ENCODE measurements around the gene TFDP1.
"Not testable (repeated sequence)": the region's sequence is repeated elsewhere in the genome, so short reads cannot be mapped to it uniquely, and the experiment has no call there.

The TFDP1 gene

DNA sequence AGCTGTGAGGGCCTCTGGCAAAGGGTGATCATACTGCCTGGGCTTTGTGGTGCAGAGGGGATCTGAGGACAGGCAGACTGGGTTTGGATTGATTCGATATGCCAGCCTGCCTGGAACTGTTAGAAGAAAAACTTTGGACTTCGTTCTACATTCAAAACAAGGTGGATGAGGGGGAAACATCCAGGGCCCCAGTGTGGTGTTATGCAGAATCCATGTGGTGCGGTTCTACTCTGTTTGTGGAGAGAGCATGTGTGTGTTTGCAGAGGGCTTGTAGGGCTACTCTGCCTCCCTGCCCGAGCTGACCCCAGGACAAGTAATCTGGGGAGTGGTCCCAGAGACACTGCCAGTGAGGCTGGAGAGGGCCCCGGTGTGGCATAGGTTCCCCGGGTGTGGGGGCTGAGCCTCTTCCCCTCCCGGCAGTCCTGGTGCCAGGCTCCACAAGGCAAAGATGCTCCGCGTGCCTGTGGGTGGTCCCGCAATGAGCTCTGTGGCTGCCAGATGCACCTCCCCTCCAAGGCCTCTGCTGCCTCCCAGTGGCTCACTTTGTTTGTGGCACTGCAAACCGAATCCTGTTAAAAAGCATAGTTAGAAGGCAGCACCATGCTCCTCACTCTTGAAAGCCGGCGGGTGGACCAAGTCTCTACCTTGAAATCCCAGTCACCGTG lies 22.3 kb upstream of the TFDP1 start:
- no peaks in the 10 kb centered on the region for H3K36me3 ChIP-seq (ENCODE audit: insufficient read depth, low read length)
- H3K4me1 ChIP-seq (ENCODE audit: control insufficient read depth, insufficient read depth, low read length) = peaks cover 4% of the 10 kb centered on the region
- no peak overlapping the region for H3K9ac ChIP-seq (ENCODE audit: low read depth, low read length)
- H3K4me3 ChIP-seq (ENCODE audit: low read length) = no peak overlapping the region
- no peaks in the 10 kb centered on the region for H3K27me3 ChIP-seq (ENCODE audit: control insufficient read depth, insufficient read depth, low read length)
- peak overlapping the region; percentile 34 for H3K4me2 ChIP-seq (ENCODE audit: low read length)
- H3K9me3 ChIP-seq (replicated peaks; ENCODE audit: low read length) = no peaks in the 10 kb centered on the region

DNA sequence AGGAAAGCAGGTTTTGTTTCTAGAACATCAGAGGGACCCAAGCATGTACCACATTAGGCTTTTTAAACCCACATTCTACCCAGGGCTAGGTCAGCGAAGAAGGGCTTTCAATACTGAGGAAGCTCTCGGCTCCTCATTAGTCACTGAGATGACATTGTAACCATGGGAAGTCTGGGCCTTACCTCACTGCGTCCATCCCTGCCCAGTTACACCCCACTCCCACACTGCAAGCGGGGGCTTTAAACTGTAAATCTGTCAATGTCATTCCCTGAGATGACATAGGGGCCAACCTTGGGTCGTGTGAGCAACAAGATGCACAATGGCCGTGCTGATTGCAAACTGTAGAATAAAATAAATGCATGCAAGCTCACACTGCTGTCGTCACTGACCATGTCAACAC lies 21.7 kb upstream of the TFDP1 start:
- H3K36me3 ChIP-seq (ENCODE audit: insufficient read depth, low read length) = no peaks in the 10 kb centered on the region
- H3K4me3 ChIP-seq (ENCODE audit: low read length) = no peak overlapping the region
- no peaks in the 10 kb centered on the region for H3K9me3 ChIP-seq (replicated peaks; ENCODE audit: low read length)
- H3K4me1 ChIP-seq (ENCODE audit: control insufficient read depth, insufficient read depth, low read length) = peaks cover 4% of the 10 kb centered on the region
- H3K4me2 ChIP-seq (ENCODE audit: low read length) = peak overlapping the region; percentile 34
- H3K9ac ChIP-seq (ENCODE audit: low read depth, low read length) = no peak overlapping the region
- H3K27me3 ChIP-seq (ENCODE audit: control insufficient read depth, insufficient read depth, low read length) = no peaks in the 10 kb centered on the region

DNA sequence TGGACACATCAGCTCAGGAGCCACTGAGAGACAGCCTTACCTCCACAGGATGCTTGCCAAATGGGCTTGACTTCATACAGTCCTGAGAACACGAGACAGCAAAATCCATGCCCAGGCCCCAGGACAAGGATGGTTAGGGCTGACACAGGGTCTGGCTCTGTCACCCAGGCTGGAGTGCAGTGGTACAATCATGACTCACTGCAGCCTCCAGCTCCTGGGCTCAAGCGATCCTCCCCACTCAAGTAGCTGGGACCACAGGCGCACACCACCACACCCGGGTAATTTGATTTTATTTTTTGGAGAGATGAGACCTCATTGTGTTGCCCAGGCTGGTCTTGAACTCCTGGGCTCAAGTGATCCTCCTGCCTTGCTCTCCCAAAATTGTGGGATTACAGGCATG lies 21.0 kb upstream of the TFDP1 start:
- H3K4me1 ChIP-seq (ENCODE audit: control insufficient read depth, insufficient read depth, low read length); H3K36me3 ChIP-seq (ENCODE audit: insufficient read depth, low read length); H3K9ac ChIP-seq (ENCODE audit: low read depth, low read length); H3K9me3 ChIP-seq (replicated peaks; ENCODE audit: low read length); H3K4me2 ChIP-seq (ENCODE audit: low read length); H3K4me3 ChIP-seq (ENCODE audit: low read length); H3K27me3 ChIP-seq (ENCODE audit: control insufficient read depth, insufficient read depth, low read length): not testable (repeated sequence)

DNA sequence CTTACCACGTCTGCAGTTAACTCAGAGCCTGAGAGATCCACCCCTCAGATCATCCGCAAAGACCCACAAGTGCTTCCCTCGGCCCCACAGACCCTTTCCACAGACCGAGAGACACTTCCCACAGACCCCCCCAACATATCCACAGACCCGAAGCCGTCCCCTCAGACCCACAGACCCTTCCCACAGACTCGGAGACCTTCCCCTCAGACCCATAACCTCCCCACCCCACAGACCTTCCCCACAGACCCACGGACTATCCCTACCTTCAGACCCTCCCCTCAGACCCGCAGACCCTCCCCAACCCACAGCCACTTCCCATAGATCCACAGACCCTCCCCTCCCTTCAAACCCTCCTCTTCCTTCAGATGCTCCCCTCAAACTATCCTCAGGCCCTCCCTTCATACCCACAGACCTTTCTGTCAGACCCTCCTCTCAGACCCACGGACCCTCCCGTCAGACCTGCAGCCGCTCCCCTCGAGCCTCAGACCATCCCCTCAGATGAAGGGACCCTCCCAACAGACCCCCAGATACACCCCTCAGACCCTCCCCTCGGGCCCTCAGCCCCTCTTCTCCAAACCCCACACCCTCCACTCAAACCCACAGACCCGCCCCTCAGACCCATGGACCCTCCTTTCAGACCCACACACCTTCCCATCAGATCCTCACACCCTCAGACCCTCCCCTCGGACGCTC lies 20.1 kb upstream of the TFDP1 start:
- no peaks in the 10 kb centered on the region for H3K36me3 ChIP-seq (ENCODE audit: insufficient read depth, low read length)
- no peak overlapping the region for H3K4me3 ChIP-seq (ENCODE audit: low read length)
- no peaks in the 10 kb centered on the region for H3K27me3 ChIP-seq (ENCODE audit: control insufficient read depth, insufficient read depth, low read length)
- H3K9ac ChIP-seq (ENCODE audit: low read depth, low read length) = no peak overlapping the region
- no peaks in the 10 kb centered on the region for H3K9me3 ChIP-seq (replicated peaks; ENCODE audit: low read length)
- H3K4me1 ChIP-seq (ENCODE audit: control insufficient read depth, insufficient read depth, low read length) = peaks cover 4% of the 10 kb centered on the region
- no peak overlapping the region for H3K4me2 ChIP-seq (ENCODE audit: low read length)

DNA sequence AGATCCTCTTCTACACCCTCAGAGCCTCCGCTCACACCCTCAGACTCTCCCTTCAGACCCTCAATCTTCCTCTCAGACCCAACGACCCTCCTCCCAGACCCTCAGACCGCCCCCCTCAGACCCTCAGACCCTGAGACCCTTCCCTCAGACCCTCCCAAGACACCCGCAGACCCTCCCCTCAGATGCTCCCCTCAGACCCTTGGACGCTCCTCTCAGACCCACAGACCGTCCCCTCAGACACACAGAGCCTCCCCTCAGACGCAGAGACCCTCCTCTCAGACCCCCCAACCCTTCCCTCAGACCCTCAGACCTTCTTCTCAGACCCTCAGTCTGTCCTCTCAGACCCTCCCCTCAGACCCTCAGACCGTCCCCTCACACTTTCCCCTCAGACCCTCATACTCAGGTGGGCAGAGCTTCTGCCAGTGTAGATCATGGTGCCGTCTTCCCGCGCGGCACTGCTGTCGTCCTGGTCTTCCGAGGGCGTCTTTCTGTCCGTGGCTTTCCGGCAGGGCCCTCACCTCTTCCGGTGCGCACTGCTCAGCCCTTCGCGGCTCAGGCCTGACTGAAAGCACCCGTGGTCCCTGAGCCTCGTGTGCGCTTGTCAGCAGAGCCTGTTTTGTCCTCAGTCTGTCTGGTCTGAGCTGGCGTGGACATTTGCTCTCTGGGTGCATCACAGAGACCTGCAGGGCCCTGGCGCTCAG lies 18.9 kb upstream of the TFDP1 start:
- peaks cover 4% of the 10 kb centered on the region for H3K4me1 ChIP-seq (ENCODE audit: control insufficient read depth, insufficient read depth, low read length)
- H3K9ac ChIP-seq (ENCODE audit: low read depth, low read length) = no peak overlapping the region
- H3K4me3 ChIP-seq (ENCODE audit: low read length) = no peak overlapping the region
- H3K27me3 ChIP-seq (ENCODE audit: control insufficient read depth, insufficient read depth, low read length) = no peaks in the 10 kb centered on the region
- H3K4me2 ChIP-seq (ENCODE audit: low read length) = no peak overlapping the region
- no peaks in the 10 kb centered on the region for H3K36me3 ChIP-seq (ENCODE audit: insufficient read depth, low read length)
- H3K9me3 ChIP-seq (replicated peaks; ENCODE audit: low read length) = no peaks in the 10 kb centered on the region

DNA sequence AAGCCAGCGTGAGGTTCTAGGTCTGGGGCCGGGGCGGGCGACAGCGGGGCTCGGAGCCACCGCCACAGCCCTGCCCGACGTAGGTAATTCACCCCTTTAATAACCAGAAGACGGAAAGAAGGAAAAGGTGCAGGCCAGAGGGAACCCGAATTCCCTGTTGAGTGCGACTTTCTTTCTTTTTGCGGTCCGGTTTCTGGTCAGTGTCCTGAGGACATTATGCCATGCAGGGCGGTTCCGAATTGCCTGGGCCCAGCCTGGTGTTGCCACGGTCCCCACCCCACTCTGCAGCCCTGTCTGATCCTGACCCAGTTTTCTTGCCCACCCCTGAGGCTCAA lies 18.4 kb upstream of the TFDP1 start:
- no peak overlapping the region for H3K4me2 ChIP-seq (ENCODE audit: low read length)
- no peaks in the 10 kb centered on the region for H3K36me3 ChIP-seq (ENCODE audit: insufficient read depth, low read length)
- peaks cover 4% of the 10 kb centered on the region for H3K4me1 ChIP-seq (ENCODE audit: control insufficient read depth, insufficient read depth, low read length)
- no peak overlapping the region for H3K4me3 ChIP-seq (ENCODE audit: low read length)
- H3K27me3 ChIP-seq (ENCODE audit: control insufficient read depth, insufficient read depth, low read length) = no peaks in the 10 kb centered on the region
- no peak overlapping the region for H3K9ac ChIP-seq (ENCODE audit: low read depth, low read length)
- H3K9me3 ChIP-seq (replicated peaks; ENCODE audit: low read length) = no peaks in the 10 kb centered on the region

DNA sequence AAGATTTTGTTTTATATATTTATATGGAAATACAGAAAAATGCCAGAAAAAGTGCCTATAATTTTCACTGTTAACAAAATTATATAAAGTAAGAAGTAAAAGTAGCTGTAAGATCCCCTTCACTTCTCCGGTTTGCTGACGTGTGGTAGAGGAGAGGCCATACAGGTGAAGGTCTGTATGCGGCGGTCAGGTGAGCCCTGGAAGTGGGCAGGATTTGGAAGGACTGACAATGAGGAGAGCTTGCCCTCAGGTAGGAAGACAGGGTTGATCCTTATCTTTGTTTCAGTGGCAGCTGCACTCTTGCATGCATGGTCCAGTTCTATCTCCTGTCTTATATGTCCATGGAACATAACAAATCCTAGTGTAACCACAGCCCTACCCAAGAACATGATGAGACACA lies 16.9 kb upstream of the TFDP1 start:
- H3K4me2 ChIP-seq (ENCODE audit: low read length) = no peak overlapping the region
- no peaks in the 10 kb centered on the region for H3K4me1 ChIP-seq (ENCODE audit: control insufficient read depth, insufficient read depth, low read length)
- no peak overlapping the region for H3K4me3 ChIP-seq (ENCODE audit: low read length)
- H3K9me3 ChIP-seq (replicated peaks; ENCODE audit: low read length) = no peaks in the 10 kb centered on the region
- H3K9ac ChIP-seq (ENCODE audit: low read depth, low read length) = no peak overlapping the region
- no peaks in the 10 kb centered on the region for H3K36me3 ChIP-seq (ENCODE audit: insufficient read depth, low read length)
- no peaks in the 10 kb centered on the region for H3K27me3 ChIP-seq (ENCODE audit: control insufficient read depth, insufficient read depth, low read length)

DNA sequence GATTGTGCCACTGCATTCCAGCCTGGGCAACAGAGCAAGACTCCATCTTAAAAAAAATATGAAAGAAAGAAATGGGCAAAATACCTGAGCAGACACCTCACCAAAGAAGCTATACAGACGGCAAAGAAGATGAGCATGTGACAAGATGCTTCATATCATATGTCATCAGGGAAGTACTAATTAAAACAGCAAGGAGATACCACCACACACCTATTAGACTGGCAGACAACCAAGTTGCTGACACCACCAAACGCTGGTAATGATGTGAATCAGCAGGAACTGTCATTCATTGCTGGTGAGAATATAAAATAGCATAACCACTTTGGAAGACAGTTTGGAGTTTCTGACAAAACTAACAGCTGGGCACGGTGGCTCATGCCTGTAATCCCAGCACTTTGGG lies 11.5 kb upstream of the TFDP1 start:
- Histone ChIP-seq H3K9me3 (replicated peaks; ENCODE audit: low read length) (peaks cover 5% of the 10 kb centered on the region), H3K36me3 (ENCODE audit: insufficient read depth, low read length) (no peaks in the 10 kb centered on the region), H3K9ac (ENCODE audit: low read depth, low read length) (no peak overlapping the region), H3K4me3 (ENCODE audit: low read length) (no peak overlapping the region), H3K4me1 (ENCODE audit: control insufficient read depth, insufficient read depth, low read length) (no peaks in the 10 kb centered on the region), H3K27me3 (ENCODE audit: control insufficient read depth, insufficient read depth, low read length) (no peaks in the 10 kb centered on the region), H3K4me2 (ENCODE audit: low read length) (no peak overlapping the region)

DNA sequence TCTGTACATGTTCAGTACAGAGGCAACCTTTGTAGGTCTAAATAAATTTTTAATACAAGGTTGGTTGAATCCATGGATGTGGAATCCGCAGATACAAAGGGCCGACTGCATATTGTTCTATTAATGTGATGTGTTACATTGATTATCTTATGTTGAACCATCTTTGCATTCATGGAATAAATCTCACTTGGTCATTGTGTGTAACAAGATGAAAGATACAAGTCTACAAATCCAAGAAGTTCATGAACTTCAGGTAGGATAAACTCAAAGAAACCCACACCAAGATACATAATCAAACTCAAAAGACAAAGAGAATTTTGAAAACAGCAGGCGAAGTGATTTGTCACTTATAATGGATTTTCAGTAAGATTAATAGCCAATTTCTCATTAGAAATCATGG lies 8.0 kb upstream of the TFDP1 start:
- Histone ChIP-seq H3K4me1 (ENCODE audit: control insufficient read depth, insufficient read depth, low read length) (no peaks in the 10 kb centered on the region), H3K4me3 (ENCODE audit: low read length) (no peak overlapping the region), H3K27me3 (ENCODE audit: control insufficient read depth, insufficient read depth, low read length) (peaks cover 5% of the 10 kb centered on the region), H3K9me3 (replicated peaks; ENCODE audit: low read length) (peaks cover 5% of the 10 kb centered on the region), H3K4me2 (ENCODE audit: low read length) (no peak overlapping the region), H3K9ac (ENCODE audit: low read depth, low read length) (no peak overlapping the region), H3K36me3 (ENCODE audit: insufficient read depth, low read length) (no peaks in the 10 kb centered on the region)

DNA sequence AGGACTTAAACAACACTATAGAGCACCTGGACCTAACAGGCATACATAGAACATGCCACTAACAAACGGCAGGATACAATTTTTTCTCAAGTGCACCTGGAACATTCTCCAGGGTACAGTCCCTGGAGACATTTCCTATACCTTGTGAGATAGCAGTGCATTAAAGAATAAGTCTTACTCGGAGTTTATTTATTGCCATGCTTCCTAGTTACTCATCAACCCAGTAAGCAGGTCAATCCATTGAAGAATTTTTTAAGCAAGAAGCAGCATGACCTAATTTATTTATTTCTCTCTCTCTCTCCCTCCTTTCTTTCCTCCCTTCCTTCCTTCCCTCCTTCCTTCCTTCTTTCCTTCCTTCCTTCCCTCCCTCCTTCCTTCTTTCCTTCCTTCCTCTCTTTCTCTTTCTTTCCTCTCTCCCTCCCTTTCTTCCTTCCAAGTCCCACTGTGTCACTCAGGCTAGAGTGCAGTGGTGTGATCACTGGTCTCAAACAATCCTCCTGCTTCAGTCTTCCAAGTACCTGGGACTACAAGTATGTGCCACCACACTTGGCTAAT lies 6.6 kb upstream of the TFDP1 start:
- Histone ChIP-seq H3K4me3 (ENCODE audit: low read length) (no peak overlapping the region), H3K4me1 (ENCODE audit: control insufficient read depth, insufficient read depth, low read length) (no peaks in the 10 kb centered on the region), H3K9ac (ENCODE audit: low read depth, low read length) (no peak overlapping the region), H3K36me3 (ENCODE audit: insufficient read depth, low read length) (no peaks in the 10 kb centered on the region), H3K27me3 (ENCODE audit: control insufficient read depth, insufficient read depth, low read length) (peaks cover 5% of the 10 kb centered on the region), H3K4me2 (ENCODE audit: low read length) (no peak overlapping the region), H3K9me3 (replicated peaks; ENCODE audit: low read length) (peaks cover 5% of the 10 kb centered on the region)

DNA sequence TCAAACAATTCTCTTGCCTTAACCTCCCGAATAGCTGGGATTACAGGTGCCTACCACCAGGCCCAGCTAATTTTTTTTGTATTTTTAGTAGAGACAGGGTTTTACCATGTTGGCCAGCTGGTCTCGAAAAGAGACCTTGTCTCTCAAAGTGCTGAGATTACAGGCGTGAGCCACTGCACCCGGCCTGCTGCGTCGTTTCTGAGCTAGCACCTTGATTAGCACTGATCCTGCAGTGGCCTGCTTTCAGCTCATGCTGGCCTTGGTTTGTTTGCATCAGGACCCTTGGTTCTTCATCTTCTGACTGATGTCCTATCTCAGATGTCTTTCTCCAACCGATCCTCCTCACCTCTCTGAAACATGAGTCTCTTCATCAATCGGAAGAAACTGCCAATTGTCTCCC lies 4.9 kb upstream of the TFDP1 start:
- no peak overlapping the region for H3K4me2 ChIP-seq (ENCODE audit: low read length)
- no peak overlapping the region for H3K4me3 ChIP-seq (ENCODE audit: low read length)
- peaks cover 5% of the 10 kb centered on the region for H3K9me3 ChIP-seq (replicated peaks; ENCODE audit: low read length)
- peaks cover 5% of the 10 kb centered on the region for H3K27me3 ChIP-seq (ENCODE audit: control insufficient read depth, insufficient read depth, low read length)
- no peaks in the 10 kb centered on the region for H3K36me3 ChIP-seq (ENCODE audit: insufficient read depth, low read length)
- H3K4me1 ChIP-seq (ENCODE audit: control insufficient read depth, insufficient read depth, low read length) = no peaks in the 10 kb centered on the region
- H3K9ac ChIP-seq (ENCODE audit: low read depth, low read length) = no peak overlapping the region

Measured in skeletal muscle satellite cell (primary cell).